Activated CD4-positive, alpha-beta T cell treated with anti-CD3 and anti-CD28 coated beads, Interleukin-2, amount 50 U/mL, for 4 hours (primary cell): ENCODE data around the gene ERVW-1.
A peak's percentile ranks its signal among the peaks of the same experiment; 100 is the strongest.
"Not testable (repeated sequence)": the region's sequence is repeated elsewhere in the genome, so short reads cannot be mapped to it uniquely, and the experiment has no call there.

Experiments used
- DNase-seq, 2 experiments: peaks; one replicate each; pipeline ENCODE4 v3.0.0-alpha.2; 2020

The ERVW-1 gene

GRCh38 chr7:92468589-92468988 is 9.2 kb downstream of the ERVW-1 start:
- not testable (repeated sequence) for DNase-seq

GRCh38 chr7:92466682-92467081 is 11.1 kb downstream of the ERVW-1 start:
- DNase-seq = no peak

DNA sequence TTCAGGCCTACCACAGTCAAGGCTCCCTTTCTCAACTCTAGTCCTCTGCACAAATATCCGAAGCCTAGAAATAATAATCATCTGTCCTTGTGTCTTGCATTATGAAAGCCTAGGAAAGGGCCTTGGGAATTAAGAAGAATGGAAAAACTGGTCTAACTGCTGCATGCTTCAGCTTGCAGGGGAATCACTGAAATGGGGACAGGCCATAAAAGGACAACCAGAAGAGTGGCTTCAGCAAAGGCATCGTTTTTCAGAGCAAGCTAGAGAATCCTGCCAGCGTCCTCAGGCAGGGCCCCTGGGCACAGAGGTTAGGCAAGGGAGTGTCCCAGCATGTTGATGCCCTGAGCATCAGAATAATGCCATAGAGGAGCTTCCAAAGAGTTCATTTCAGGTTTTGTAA is 13.2 kb downstream of the ERVW-1 start:
- DNase-seq = no peak

DNA sequence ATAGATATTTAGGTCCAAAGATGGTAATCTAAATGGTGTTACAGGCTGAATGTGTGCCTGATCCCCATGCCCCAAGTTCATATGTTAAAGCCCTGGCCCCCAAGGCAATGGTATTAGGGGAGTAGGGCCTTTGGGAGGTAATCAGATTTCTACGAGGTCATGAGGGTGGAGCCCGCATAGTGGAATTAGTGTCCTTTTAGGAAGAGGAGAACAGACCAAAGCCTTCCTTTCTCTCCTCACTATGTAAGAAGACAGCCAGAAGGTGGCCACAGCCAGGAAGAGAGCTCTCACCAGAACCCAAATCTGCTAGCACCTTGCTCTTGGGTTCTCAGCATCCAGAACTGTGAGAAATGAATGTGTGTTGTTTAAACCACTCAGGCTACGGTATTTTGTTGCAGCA is 15.2 kb downstream of the ERVW-1 start:
- no peak for DNase-seq

DNA sequence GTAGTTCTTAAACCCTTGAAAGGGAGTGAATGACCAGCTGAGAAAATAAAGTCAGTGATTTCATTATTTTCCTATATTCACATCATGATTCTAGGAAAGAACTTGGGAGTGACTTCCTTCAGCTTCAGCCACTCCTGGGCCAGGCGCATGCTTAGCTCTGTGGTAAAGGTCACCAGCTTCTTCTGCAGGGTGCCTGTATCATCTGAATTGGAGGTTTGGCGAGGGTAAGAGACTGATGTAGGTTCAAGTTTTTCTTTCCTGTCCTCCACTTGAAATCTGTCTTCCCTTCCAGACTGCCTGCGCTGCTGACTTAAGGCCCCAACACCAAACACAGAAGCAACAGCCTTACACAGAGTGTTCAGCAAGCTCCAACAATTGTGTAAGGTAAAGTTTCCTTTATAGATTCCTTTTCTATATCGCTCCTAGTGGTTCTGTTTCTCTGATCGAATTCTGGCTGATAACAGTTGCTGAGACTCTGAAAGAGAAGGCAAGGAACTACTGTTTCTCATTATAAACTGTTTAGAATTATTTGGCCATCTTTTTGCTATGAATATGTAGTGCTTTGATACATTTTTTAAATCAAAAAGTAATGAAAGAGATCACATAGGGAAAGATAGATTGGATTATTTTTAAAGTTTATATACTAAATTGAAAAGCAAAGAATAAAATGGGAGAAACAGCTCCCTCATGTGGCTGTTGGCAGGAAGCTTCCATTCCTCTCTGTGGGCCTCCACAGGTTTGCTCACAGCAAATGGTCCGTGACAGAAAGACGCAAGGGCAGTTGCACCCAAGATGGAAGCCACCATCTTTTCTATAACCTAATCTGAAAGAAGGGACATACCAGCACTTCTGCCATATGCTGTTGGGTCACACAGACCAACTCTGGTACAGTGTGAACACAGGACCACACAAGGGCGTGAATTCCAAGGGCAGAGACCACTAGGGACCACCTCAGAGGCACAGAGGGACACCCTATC is 16.4 kb downstream of the ERVW-1 start:
- DNase-seq = peak; percentile 1 to 7

DNA sequence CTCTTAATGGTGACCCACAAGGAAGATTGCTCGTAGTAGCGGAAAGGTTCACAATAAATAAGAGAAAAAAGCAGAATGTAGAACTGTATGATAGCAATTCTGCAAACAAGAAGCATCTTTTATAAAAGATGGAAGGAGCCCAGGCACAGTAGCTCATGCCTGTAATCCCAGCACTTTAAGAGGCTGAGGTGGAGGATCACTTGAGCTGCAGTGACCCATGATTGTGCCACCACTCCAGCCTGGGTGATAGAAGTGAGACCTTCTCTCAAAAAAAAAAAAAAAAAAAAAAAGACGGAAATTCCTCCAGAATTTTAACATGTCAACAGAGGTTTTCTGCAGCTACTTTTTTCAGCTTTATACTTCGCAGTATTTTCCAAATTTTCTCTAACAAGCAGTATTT is 17.2 kb downstream of the ERVW-1 start:
- no peak for DNase-seq

- DNase-seq = no peak
Observed at GRCh38 chr7:92460109-92460508, 17.6 kb downstream of the ERVW-1 start.

DNA sequence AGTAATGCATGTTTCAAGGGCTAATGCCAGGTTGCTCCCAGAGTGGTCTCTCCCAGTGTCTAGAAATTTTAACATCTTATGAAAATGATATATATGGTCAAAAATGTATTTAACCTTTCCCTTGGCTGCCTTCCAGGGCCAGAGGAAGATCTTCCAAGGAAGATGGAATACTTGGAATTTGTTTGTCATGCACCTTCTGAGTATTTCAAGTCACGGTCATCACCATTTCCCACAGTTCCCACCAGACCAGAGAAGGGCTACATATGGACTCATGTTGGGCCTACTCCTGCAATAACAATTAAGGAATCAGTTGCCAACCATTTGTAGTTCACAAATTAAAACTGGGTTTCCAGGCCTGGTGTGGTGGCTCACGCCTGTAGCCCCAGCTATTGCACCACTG is 21.5 kb downstream of the ERVW-1 start:
- DNase-seq = no peak

DNA sequence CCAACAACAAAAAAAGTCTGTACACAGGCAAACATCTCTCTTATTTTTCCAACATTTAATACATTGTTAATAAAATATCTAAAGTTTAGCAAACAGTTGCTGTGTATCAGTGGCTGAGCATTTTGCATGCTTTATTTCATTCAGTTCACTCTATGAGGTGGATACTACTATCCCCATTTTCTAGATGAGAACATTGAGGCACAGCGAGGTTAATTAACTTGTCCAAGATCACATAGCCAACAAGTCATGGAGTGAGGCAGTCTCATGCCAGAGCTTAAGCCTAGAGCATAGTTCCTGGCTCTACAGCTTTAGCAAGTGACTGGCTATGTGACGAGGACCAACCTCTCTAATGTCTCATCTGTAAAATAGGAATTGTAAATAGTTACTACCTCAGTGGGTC is 26.1 kb downstream of the ERVW-1 start:
- DNase-seq = no peak

- peak; percentile 53 to 58 for DNase-seq
Observed at GRCh38 chr7:92448205-92448747, 29.5 kb downstream of the ERVW-1 start.

GRCh38 chr7:92447345-92448204 is 30.2 kb downstream of the ERVW-1 start, which contains the start of gene GATAD1:
TSS of gene GATAD1 (plus strand) at chr7:92447482. CDS start at chr7:92447730, 248 bp downstream.
- DNase-seq = peak; percentile 67 to 68

- DNase-seq = no peak
Observed at GRCh38 chr7:92446869-92447344, 30.8 kb downstream of the ERVW-1 start.

- DNase-seq = not testable (repeated sequence)
Observed at GRCh38 chr7:92442720-92443119, 35.0 kb downstream of the ERVW-1 start.

GRCh38 chr7:92437956-92438491 is 39.7 kb downstream of the ERVW-1 start:
- no peak for DNase-seq

DNA sequence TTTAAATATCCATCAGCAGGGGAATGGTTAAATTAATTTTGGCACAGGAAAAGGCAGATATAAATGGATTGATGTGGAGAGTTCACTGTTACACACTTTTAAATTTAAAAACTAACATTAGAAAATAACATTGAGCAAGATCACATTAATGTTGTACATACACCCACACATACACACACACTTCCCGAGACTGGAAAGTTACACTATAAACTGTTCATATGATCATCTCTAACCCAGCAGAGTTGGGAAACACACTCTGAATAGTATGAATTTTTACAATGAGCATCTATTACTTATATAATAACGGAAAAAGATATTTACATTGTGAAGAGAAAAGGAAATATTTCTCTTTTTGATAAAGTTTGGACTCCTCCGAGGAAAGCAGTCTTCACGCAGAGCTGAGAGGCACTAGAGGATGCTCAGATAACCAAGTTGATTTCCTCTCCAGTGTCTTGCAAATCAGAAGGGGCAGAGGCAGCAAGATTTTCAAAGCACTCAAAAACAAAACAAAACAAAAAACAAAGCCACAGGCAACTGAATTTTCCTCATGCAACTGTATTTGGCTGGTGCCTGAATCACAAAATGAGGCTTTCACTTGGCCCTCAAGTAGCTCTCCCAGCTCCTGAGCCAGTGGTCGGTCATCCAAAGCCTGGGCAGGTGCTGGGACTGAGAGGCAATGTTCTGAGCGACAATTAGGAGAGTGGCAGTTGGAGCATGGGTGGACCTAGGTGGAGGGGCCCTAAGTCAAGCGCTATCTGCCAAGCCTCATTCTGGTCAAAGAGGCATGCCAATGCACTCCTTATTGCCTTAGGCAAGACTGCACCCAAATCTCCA is 40.9 kb downstream of the ERVW-1 start:
- DNase-seq = no peak

- DNase-seq = no peak
Observed at GRCh38 chr7:92435542-92435941, 42.2 kb downstream of the ERVW-1 start.

DNA sequence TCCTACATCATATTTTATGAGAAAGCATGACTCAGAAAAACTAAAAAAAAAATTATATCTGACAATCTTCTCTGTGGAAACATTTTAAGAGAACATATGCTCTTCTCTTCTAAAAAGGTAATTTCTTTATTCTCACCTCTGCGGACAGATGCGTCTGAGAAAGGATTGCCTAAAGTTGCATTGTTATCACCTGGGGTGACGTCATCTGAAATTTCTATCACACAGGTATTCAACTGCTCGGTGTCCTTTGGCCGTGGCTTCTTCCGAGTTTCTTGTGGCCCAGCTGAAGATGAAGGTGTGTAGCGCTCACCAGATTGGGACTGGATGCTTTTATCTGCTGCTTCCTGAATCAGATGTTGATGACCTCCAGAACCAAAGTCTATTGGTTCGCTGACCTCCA is 44.7 kb downstream of the ERVW-1 start:
- DNase-seq = no peak

GRCh38 chr7:92432299-92432946 is 45.3 kb downstream of the ERVW-1 start:
- no peak for DNase-seq

GRCh38 chr7:92427193-92427592 is 50.6 kb downstream of the ERVW-1 start:
- DNase-seq = no peak

- DNase-seq = no peak
Observed at GRCh38 chr7:92425311-92425947, 52.3 kb downstream of the ERVW-1 start.

- no peak for DNase-seq
Observed at GRCh38 chr7:92423710-92424131, 54.0 kb downstream of the ERVW-1 start.
